DOHH2 (cell line): Measurements from ENCODE around the gene DNAH11.

Experiments used
- H3F3A ChIP-seq: fragments of 200-600 bp; sonication (generic), shearing (Covaris generic); 2 replicates; pipeline ENCODE4 v1.6.0; 2016; ENCODE audit warnings: antibody characterized with exemption, mild to moderate bottlenecking; ENCODE audit not compliant: control insufficient read depth, insufficient read depth
- H3K27ac ChIP-seq: fragments of 200-600 bp; sonication (generic); 2 replicates; pipeline ENCODE4 v1.5.1; 2014; ENCODE audit warnings: low read depth, mild to moderate bottlenecking, low read length, moderate library complexity
- H3K27me3 ChIP-seq: fragments of 200-600 bp; sonication (generic); 2 replicates; pipeline ENCODE4 v1.6.1; 2014; ENCODE audit warnings: mild to moderate bottlenecking, low read length, mixed read lengths; ENCODE audit not compliant: control insufficient read depth
- H3K36me3 ChIP-seq: fragments of 200-600 bp; sonication (generic); 2 replicates; pipeline ENCODE4 v1.6.1; 2014; ENCODE audit warnings: mild to moderate bottlenecking, low read length, moderate library complexity, mixed read lengths; ENCODE audit not compliant: control insufficient read depth
- H3K4me1 ChIP-seq: fragments of 200-600 bp; sonication (generic); 2 replicates; pipeline ENCODE4 v1.6.1; 2014; ENCODE audit warnings: mild to moderate bottlenecking, low read length, mixed read lengths; ENCODE audit not compliant: control insufficient read depth
- H3K4me2 ChIP-seq: fragments of 200-600 bp; sonication (generic); 2 replicates; pipeline ENCODE4 v1.6.0; 2014; ENCODE audit warnings: mild to moderate bottlenecking, low read length, moderate library complexity
- H3K4me3 ChIP-seq: fragments of 200-600 bp; sonication (generic); 2 replicates; pipeline ENCODE4 v1.5.1; 2014; ENCODE audit warnings: mild to moderate bottlenecking, low read length, mixed read lengths
- H3K79me2 ChIP-seq: fragments of 200-600 bp; sonication (generic); 2 replicates; pipeline ENCODE4 v1.6.1; 2014; ENCODE audit warnings: mild to moderate bottlenecking, low read length, mixed read lengths; ENCODE audit not compliant: control insufficient read depth
- H3K9me2 ChIP-seq: fragments of 200-600 bp; sonication (generic); replicated peaks from 2 replicates; pipeline ENCODE4 v1.6.1; 2014; ENCODE audit warnings: mild to moderate bottlenecking, low read length, mixed read lengths; ENCODE audit not compliant: control insufficient read depth
- H3K9me3 ChIP-seq: fragments of 200-600 bp; sonication (generic); 2 replicates; pipeline ENCODE4 v1.6.1; 2014; ENCODE audit warnings: antibody characterized with exemption, low read length, mixed read lengths; ENCODE audit not compliant: control insufficient read depth, insufficient read depth
- H4K20me1 ChIP-seq: fragments of 200-600 bp; sonication (generic); 2 replicates; pipeline ENCODE4 v1.6.0; 2014; ENCODE audit warnings: low read depth, mild to moderate bottlenecking, antibody characterized with exemption, low read length, moderate library complexity; ENCODE audit not compliant: control insufficient read depth, insufficient read depth
- CTCF ChIP-seq: fragments of 200-600 bp; sonication (generic); IDR thresholded peaks from one replicate; pipeline ENCODE4 v1.5.1; 2014; ENCODE audit warnings: antibody characterized with exemption, mild to moderate bottlenecking, low read depth, low read length; ENCODE audit not compliant: poor library complexity, severe bottlenecking
- EZH2phosphoT487 ChIP-seq: fragments of 200-600 bp; sonication (generic); IDR thresholded peaks from 2 replicates; pipeline ENCODE4 v1.6.1; 2017; ENCODE audit warnings: borderline replicate concordance, mild to moderate bottlenecking, antibody characterized with exemption, low read length, moderate library complexity, mixed read lengths

DNAH11 gene

GRCh38 chr7:21893401-21893800 is 350.6 kb downstream of the DNAH11 start:
- no peak overlapping the region for H3K4me2 ChIP-seq
- no peaks in the 10 kb centered on the region; the same call in 1 of the 2 replicates for H3K36me3 ChIP-seq
- H3K27ac ChIP-seq, result no peak overlapping the region
- H3K9me2 ChIP-seq, result no peaks in the 10 kb centered on the region
- H3K4me3 ChIP-seq, result no peak overlapping the region
- H3K4me1 ChIP-seq, result no peaks in the 10 kb centered on the region
- H4K20me1 ChIP-seq, result no peaks in the 10 kb centered on the region
- no peaks in the 10 kb centered on the region for H3F3A ChIP-seq
- no peaks in the 10 kb centered on the region for H3K79me2 ChIP-seq
- no peak for TF ChIP-seq CTCF
- TF ChIP-seq EZH2phosphoT487, result no peak
- no peaks in the 10 kb centered on the region for H3K27me3 ChIP-seq
- H3K9me3 ChIP-seq, result no peaks in the 10 kb centered on the region

GRCh38 chr7:21898265-21898930 is 355.6 kb downstream of the DNAH11 start:
- Histone ChIP-seq H3K9me2 (no peaks in the 10 kb centered on the region), H3K36me3 (peaks cover 49% of the 10 kb centered on the region), H3K4me2 (no peak overlapping the region), H3K4me3 (no peak overlapping the region), H3F3A (no peaks in the 10 kb centered on the region), H3K27me3 (no peaks in the 10 kb centered on the region), H3K9me3 (no peaks in the 10 kb centered on the region), H3K4me1 (no peaks in the 10 kb centered on the region), H4K20me1 (no peaks in the 10 kb centered on the region), H3K27ac (no peak overlapping the region), H3K79me2 (no peaks in the 10 kb centered on the region)
- no peak for TF ChIP-seq EZH2phosphoT487
- no peak for TF ChIP-seq CTCF

GRCh38 chr7:21902240-21902639 is 359.4 kb downstream of the DNAH11 start:
- H4K20me1 ChIP-seq, result no peaks in the 10 kb centered on the region
- no peak overlapping the region for H3K4me3 ChIP-seq
- H3K4me2 ChIP-seq, result no peak overlapping the region
- no peaks in the 10 kb centered on the region for H3K27me3 ChIP-seq
- TF ChIP-seq EZH2phosphoT487 (no peak), CTCF (no peak)
- no peaks in the 10 kb centered on the region for H3K9me2 ChIP-seq
- H3K79me2 ChIP-seq, result no peaks in the 10 kb centered on the region
- no peaks in the 10 kb centered on the region for H3K9me3 ChIP-seq
- no peaks in the 10 kb centered on the region for H3K4me1 ChIP-seq
- peaks cover 87% of the 10 kb centered on the region for H3K36me3 ChIP-seq
- no peaks in the 10 kb centered on the region for H3F3A ChIP-seq
- no peak overlapping the region for H3K27ac ChIP-seq
